GM12873 (cell line): ENCODE data around the gene RASL10A.

ENCODE experiments used
- CTCF ChIP-seq: IDR thresholded peaks from 2 replicates; pipeline ENCODE4 v1.5.1; 2012; ENCODE audit warnings: low read depth, mild to moderate bottlenecking, moderate library complexity, low read length, control low read depth; ENCODE audit not compliant: insufficient read depth; ENCODE audit errors: missing control alignments

RASL10A gene

GRCh38 chr22:29306175-29306834 lies 9.2 kb downstream of the RASL10A start, which contains the start of gene GAS2L1:
GAS2L1 (plus strand) TSS chr22:29306650; CDS start chr22:29308106, 1,456 bp downstream.
- TF ChIP-seq CTCF = peak; percentile 30

- TF ChIP-seq CTCF = no peak
These were observed 9.7 kb downstream of the RASL10A start for GRCh38 chr22:29305836-29306174.

GRCh38 chr22:29302681-29303465 lies 12.6 kb downstream of the RASL10A start:
- TF ChIP-seq CTCF = no peak

- no peak for TF ChIP-seq CTCF
These were observed 13.2 kb downstream of the RASL10A start for GRCh38 chr22:29302402-29302680.

GRCh38 chr22:29301716-29302401 lies 13.6 kb downstream of the RASL10A start:
- TF ChIP-seq CTCF = no peak

- TF ChIP-seq CTCF = no peak
These were observed 14.5 kb downstream of the RASL10A start for GRCh38 chr22:29300807-29301601.

GRCh38 chr22:29300467-29300806 lies 15.1 kb downstream of the RASL10A start:
- TF ChIP-seq CTCF = no peak
